ENCODE results near the gene SKAP1.

GRCh38 chr17:48125829-48126531 is 304.0 kb downstream of the SKAP1 start:
- TF ChIP-seq POLR2A (IDR thresholded peaks at IDR 0.05; ENCODE audit: low read length) (no peak), GATA1 (IDR thresholded peaks at IDR 0.05; ENCODE audit: low read depth, low read length) (no peak)

Data from erythroblast (primary cell).